K562 (cell line): ENCODE results near the gene TFEB. TPM values are rescaled to one million over a fixed set of nuclear protein-coding genes. Genes with fewer than 3 reads are reported as not detected.

Experiments used
- ATAC-seq: fragments of 200-7000 bp; cut with Tn5 transposase; 3 replicates; pipeline ENCODE4 v1.9.1; 2020; ENCODE audit warnings: moderate library complexity
- BruUV-seq: library from RNA; stranded (reverse); fragments of 400-500 nt; replicated peaks from 2 replicates; lab custom pipeline; 2021; lab: Mats Ljungman, UMichigan
- CTCF ChIA-PET: fragments of 300-600 bp; formaldehyde crosslinking; extraction: SDS; loops from one replicate; lab custom pipeline; 2021; ENCODE audit warnings: low intra/inter-chr PET ratio; lab: Yijun Ruan, JAX
- POLR2A ChIA-PET: fragments of 300-600, 350-650 bp; sonication (Branson Sonifier 250); formaldehyde crosslinking; extraction: SDS; loops from one replicate; lab custom pipeline; 2021; ENCODE audit warnings: antibody characterized with exemption, inconsistent platforms; lab: Yijun Ruan, JAX
- DNase-seq, 4 experiments: peaks; one replicate each; pipeline versions ENCODE4 v3.0.0 to v3.0.0-alpha.2; 2011 to 2018; ENCODE audit warnings: low spot score in 3 of 4, mixed read lengths in 3 of 4; ENCODE audit errors: extremely low read depth in 1 of 4
- FAIRE-seq: peaks from 2 replicates; lab custom pipeline; 2011; peaks lifted over from hg19 to GRCh38; lab: Jason Lieb, UNC
- H2AFZ ChIP-seq: 2 replicates; pipeline ENCODE4 v1.6.0; 2011; ENCODE audit warnings: low read depth, low read length, control low read depth, inconsistent platforms
- H3K27ac ChIP-seq: fragments of 200-600 bp; 3 replicates; pipeline ENCODE4 v1.8.0; 2011; ENCODE audit warnings: low read depth, mild to moderate bottlenecking, control low read depth, inconsistent platforms, low read length, moderate library complexity, mixed read lengths; ENCODE audit errors: extremely low read depth
- H3K27me3 ChIP-seq, 2 experiments: fragments of 300-600 bp in 1 of 2; 2 replicates in 1 of 2; 3 replicates in 1 of 2; pipeline versions ENCODE4 v1.6.0 to v1.8.0; 2011; ENCODE audit warnings: inconsistent platforms in 2 of 2, low read length in 2 of 2, mild to moderate bottlenecking in 1 of 2, mixed read lengths in 1 of 2, moderate library complexity in 1 of 2; ENCODE audit not compliant: control insufficient read depth in 2 of 2, insufficient read depth in 2 of 2
- H3K36me3 ChIP-seq: fragments of 300-600 bp; 3 replicates; pipeline ENCODE4 v1.8.0; 2011; ENCODE audit warnings: mild to moderate bottlenecking, low read length, inconsistent platforms; ENCODE audit not compliant: control insufficient read depth, insufficient read depth
- H3K4me1 ChIP-seq, 2 experiments: fragments of 200-600 bp in 1 of 2; replicated peaks in 1 of 2; 2 replicates in 1 of 2; 3 replicates in 1 of 2; pipeline versions ENCODE4 v1.5.1 to v1.8.0; 2011; ENCODE audit warnings: inconsistent platforms in 2 of 2, low read length in 2 of 2, mild to moderate bottlenecking in 1 of 2, mixed read lengths in 1 of 2, moderate library complexity in 1 of 2; ENCODE audit not compliant: control insufficient read depth in 2 of 2, insufficient read depth in 2 of 2
- H3K4me2 ChIP-seq: 2 replicates; pipeline ENCODE4 v1.6.1; 2011; ENCODE audit warnings: low read length, control low read depth, inconsistent platforms, mixed read lengths; ENCODE audit not compliant: insufficient read depth
- H3K4me3 ChIP-seq: fragments of 200-600 bp; sonication (generic), shearing (Covaris generic); 2 replicates; pipeline ENCODE4 v1.5.1; 2016; ENCODE audit warnings: control low read depth, inconsistent platforms
- H3K79me2 ChIP-seq: fragments of 200-600 bp; 3 replicates; pipeline ENCODE4 v1.8.0; 2011; ENCODE audit warnings: low read length, inconsistent platforms; ENCODE audit not compliant: control insufficient read depth, insufficient read depth
- H3K9ac ChIP-seq, 2 experiments: 2 replicates each; pipeline versions ENCODE4 v1.6.0 to v1.6.1; 2011; ENCODE audit warnings: low read depth in 2 of 2, low read length in 2 of 2, control low read depth in 1 of 2, inconsistent platforms in 1 of 2, mild to moderate bottlenecking in 1 of 2, mixed read lengths in 1 of 2; ENCODE audit not compliant: insufficient read depth in 1 of 2
- H3K9me1 ChIP-seq: one replicate; pipeline ENCODE4 v1.6.0; 2011; ENCODE audit warnings: inconsistent platforms, mild to moderate bottlenecking, low read length, moderate library complexity; ENCODE audit not compliant: control insufficient read depth, insufficient read depth
- H3K9me3 ChIP-seq: replicated peaks from 2 replicates; pipeline ENCODE4 v1.5.1; 2011; ENCODE audit warnings: low read depth, low read length, inconsistent platforms; ENCODE audit not compliant: control insufficient read depth, insufficient read depth
- H4K20me1 ChIP-seq: replicated peaks from 2 replicates; pipeline ENCODE4 v1.6.1; 2011; ENCODE audit warnings: low read length, inconsistent platforms, mixed read lengths; ENCODE audit not compliant: control insufficient read depth, insufficient read depth
- CHD1 ChIP-seq: fragments of 200-600 bp; sonication (generic); IDR thresholded peaks from one replicate; pipeline ENCODE4 v1.6.1; 2012; ENCODE audit warnings: mild to moderate bottlenecking, moderate library complexity, low read length, inconsistent platforms
- CHD4 ChIP-seq: fragments of 200-600 bp; sonication (generic); IDR thresholded peaks from 3 replicates; pipeline ENCODE4 v1.6.1; 2012; ENCODE audit warnings: low read depth, mild to moderate bottlenecking, mixed read lengths, low read length, inconsistent platforms; ENCODE audit not compliant: insufficient read depth, insufficient replicate concordance, poor library complexity, severe bottlenecking
- ELF4 ChIP-seq: fragments of 450-650 bp; formaldehyde crosslinking; IDR thresholded peaks from 2 replicates; pipeline ENCODE4 v1.4.0; 2022; ENCODE audit warnings: missing genetic modification characterization
- POU5F1 ChIP-seq: fragments of 150-350 bp; IDR thresholded peaks from 2 replicates; pipeline ENCODE4 v1.6.1; 2014; ENCODE audit warnings: borderline replicate concordance, low read length, low read depth, mild to moderate bottlenecking; ENCODE audit not compliant: partially characterized antibody
- ZEB2 ChIP-seq: fragments of 450-650 bp; IDR thresholded peaks from 2 replicates; pipeline ENCODE4 v1.6.1; 2016
- ZNF12 ChIP-seq: sonication (generic); formaldehyde crosslinking; IDR thresholded peaks from 2 replicates; pipeline ENCODE4 v1.4.0; 2020; ENCODE audit warnings: mild to moderate bottlenecking, missing genetic modification reagents
- WGBS: fragments of 100-300 bp; shearing (Covaris generic); methylation state at CpG from one replicate; pipeline ENCODE4 v1.1.6; 2016; ENCODE audit warnings: low coverage, mixed read lengths; ENCODE audit not compliant: insufficient coverage; ENCODE audit errors: missing lambda C conversion rate; 5-methylcytosine and 5-hydroxymethylcytosine counted together
- in situ Hi-C: fragments of 300-500 bp; cut with MboI; formaldehyde crosslinking; loops from 4 replicates; pipeline ENCODE4 v1.15.0; 2018; ENCODE audit warnings: inconsistent platforms, mixed read lengths
- intact Hi-C: fragments of 100-400 bp; cut with micrococcal nuclease; formaldehyde crosslinking; loops from 2 replicates; pipeline ENCODE4 v1.14.2; 2022
- polyA plus RNA-seq, 8 experiments: library from polyadenylated mRNA; depleted of rRNA in 4 of 8; stranded (reverse) in 5 of 8; unstranded in 3 of 8; fragments of >200 nt; fragmentation: Nextera tagmentation in 2 of 8; fragmentation: Illumina TruSeq in 1 of 8; extraction: Ambion mirVana in 2 of 8; extraction: Trizol in 1 of 8; gene quantifications; 2 replicates each; pipeline versions ENCODE4 v1.2.1 to v1.2.3, GENCODE V29; 2011 to 2014; ENCODE audit warnings: inconsistent platforms in 1 of 8, missing spikeins in 1 of 8
- total RNA-seq, 7 experiments: library from RNA; depleted of rRNA in 6 of 7; stranded (reverse); fragments of >200 nt in 6 of 7; fragmentation: Illumina TruSeq in 2 of 7; extraction: Trizol in 2 of 7; gene quantifications; 2 replicates each; pipeline versions ENCODE4 v1.2.1 to v1.2.3, GENCODE V29; 2011 to 2021; ENCODE audit warnings: low replicate concordance in 1 of 7
- TF ChIP-seq, protein P1 (sequence below): fragments of 450-650 bp; IDR thresholded peaks from 2 replicates; pipeline ENCODE4 v1.6.1; 2016; ENCODE audit warnings: antibody characterized with exemption
- TF ChIP-seq, protein P2 (sequence below): fragments of 450-650 bp; formaldehyde crosslinking; IDR thresholded peaks from 2 replicates; pipeline ENCODE4 v1.4.0; 2022; ENCODE audit warnings: missing genetic modification characterization

Gene TFEB
- total and polyA plus RNA-seq, 9 of the 15 experiments (the other 6 are each of a cell fraction or from before 2014, with no cell fraction given) = 0.04 to 4.7 (median 2.0) TPM

DNA sequence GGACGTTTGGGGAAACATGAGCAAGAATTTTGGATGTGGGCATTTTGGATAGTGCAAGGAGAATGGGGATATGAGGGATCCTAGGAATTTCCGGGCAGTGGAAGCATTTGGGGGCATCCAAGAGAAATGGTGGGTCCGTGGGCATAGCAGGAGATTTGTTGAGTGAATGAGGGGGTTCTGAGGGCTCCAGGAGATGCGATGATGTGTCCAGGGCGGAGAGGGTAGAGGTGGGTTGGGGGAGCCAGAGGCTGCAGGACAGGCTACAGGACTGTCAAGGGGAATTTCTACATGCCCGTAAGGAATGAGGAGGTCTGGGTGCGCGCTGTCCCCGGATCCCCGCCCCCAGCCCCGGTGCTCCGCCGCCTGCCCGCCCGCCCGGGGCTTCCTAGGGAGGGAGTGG, 43.9 kb upstream of the TFEB start (continued):
- TF ChIP-seq, protein P1, sequence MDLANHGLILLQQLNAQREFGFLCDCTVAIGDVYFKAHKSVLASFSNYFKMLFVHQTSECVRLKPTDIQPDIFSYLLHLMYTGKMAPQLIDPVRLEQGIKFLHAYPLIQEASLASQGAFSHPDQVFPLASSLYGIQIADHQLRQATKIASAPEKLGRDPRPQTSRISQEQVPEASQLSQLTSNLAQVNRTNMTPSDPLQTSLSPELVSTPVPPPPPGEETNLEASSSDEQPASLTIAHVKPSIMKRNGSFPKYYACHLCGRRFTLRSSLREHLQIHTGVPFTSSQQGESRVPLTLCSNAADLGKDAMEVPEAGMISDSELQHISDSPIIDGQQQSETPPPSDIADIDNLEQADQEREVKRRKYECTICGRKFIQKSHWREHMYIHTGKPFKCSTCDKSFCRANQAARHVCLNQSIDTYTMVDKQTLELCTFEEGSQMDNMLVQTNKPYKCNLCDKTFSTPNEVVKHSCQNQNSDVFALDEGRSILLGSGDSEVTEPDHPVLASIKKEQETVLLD = 0 out of 2 replicates have a peak, but pooled peaks have one; percentile 4
- TF ChIP-seq ZEB2 (no peak), CHD4 (peak; percentile 1), ZNF12 (CRISPR knock-in tag) (no peak), ELF4 (0 out of 2 replicates have a peak, but pooled peaks have one; percentile 56)
- TF ChIP-seq, protein P2, sequence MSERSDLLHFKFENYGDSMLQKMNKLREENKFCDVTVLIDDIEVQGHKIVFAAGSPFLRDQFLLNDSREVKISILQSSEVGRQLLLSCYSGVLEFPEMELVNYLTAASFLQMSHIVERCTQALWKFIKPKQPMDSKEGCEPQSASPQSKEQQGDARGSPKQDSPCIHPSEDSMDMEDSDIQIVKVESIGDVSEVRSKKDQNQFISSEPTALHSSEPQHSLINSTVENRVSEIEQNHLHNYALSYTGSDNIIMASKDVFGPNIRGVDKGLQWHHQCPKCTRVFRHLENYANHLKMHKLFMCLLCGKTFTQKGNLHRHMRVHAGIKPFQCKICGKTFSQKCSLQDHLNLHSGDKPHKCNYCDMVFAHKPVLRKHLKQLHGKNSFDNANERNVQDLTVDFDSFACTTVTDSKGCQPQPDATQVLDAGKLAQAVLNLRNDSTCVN (CRISPR knock-in tag) = 0 out of 2 replicates have a peak, but pooled peaks have one; percentile 12

DNA sequence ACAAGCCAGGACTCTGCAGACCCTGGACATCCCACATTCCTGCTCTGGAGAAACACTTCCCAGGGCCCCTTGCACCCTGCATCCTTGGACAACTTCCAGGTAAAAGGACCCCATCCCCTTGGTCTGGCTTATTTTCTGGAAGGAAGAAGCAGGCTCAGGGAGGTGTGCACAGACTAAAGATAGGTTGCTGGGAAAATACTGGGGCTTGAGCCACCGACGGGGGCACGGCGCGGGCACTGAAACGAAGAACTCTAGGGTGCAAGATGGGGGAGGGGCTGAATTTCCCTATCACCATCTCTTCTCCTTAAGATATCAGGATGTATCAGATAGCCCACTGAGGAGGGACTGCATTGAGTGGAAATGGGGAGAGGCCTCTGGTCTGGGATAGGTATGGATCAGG, 43.5 kb upstream of the TFEB start:
- DNase-seq = no peak
- H3K4me3 ChIP-seq = peak overlapping the region; percentile 69
- WGBS = 68% methylated on average over 6 of the region's 6 CpGs
- ChIA-PET POLR2A (interaction anchor here (0.6 to 1.0 kb wide), 5 partner anchors 15 to 273 kb away, joined by 3 to 5 read pairs (median 3); no protein-coding TSS in a partner anchor), CTCF (interaction anchor here (1.1 to 4.3 kb wide), 5 partner anchors 43 to 1098 kb away, joined by 3 to 50 read pairs (median 10); partner anchors contain the start of gene TFEB)
- no peaks in the 10 kb centered on the region for H3K9me1 ChIP-seq
- H3K36me3 ChIP-seq = peaks cover 12% of the 10 kb centered on the region; the same call in 2 of the 3 replicates
- no TSS peak for BruUV-seq
- intact Hi-C loops = loop anchor here (5.0 kb wide), 2 partner anchors 177 to 412 kb away; no protein-coding TSS in a partner anchor
- H3K9me3 ChIP-seq = no peaks in the 10 kb centered on the region
- ATAC-seq = no peak
- no peaks in the 10 kb centered on the region for H3K27me3 ChIP-seq
- peaks cover 6% of the 10 kb centered on the region; the same call in 1 of the 3 replicates for H3K79me2 ChIP-seq
- no peak for TF ChIP-seq POU5F1
- peak; percentile 7 for TF ChIP-seq CHD1
- peak overlapping the region; percentile 74 for H2AFZ ChIP-seq
- peaks cover 8 to 24% of the 10 kb centered on the region in 2 experiments for H3K4me1 ChIP-seq
- H4K20me1 ChIP-seq = no peaks in the 10 kb centered on the region; the same call in 1 of the 2 replicates
- peak overlapping the region; percentile 46 to 91; a peak in 3 of 4 replicates for H3K9ac ChIP-seq
- H3K27ac ChIP-seq = no peak overlapping the region
- H3K4me2 ChIP-seq = peak overlapping the region; percentile 92
- in situ Hi-C loops = no loop called here
- no peak for FAIRE-seq
